H1 (cell line): Measurements from ENCODE around the gene RAB35. TPM values are rescaled to one million over a fixed set of nuclear protein-coding genes. Genes with fewer than 3 reads are reported as not detected.

Source experiments
- CTCF ChIA-PET: fragments of 300-600 bp; sonication (Branson Sonifier 250); formaldehyde crosslinking; loops from one replicate; lab custom pipeline; 2021; ENCODE audit not compliant: partially characterized antibody; lab: Charles Lee
- POLR2A ChIA-PET: fragments of 300-600 bp; sonication (Branson Sonifier 250); formaldehyde crosslinking; loops from one replicate; lab custom pipeline; 2021; ENCODE audit warnings: inconsistent platforms; ENCODE audit not compliant: partially characterized antibody; lab: Charles Lee
- DNase-seq, 2 experiments: peaks; one replicate each; pipeline versions ENCODE4 v3.0.0 to v3.0.0-alpha.2; 2010 to 2022; ENCODE audit warnings: low spot score in 2 of 2, low read depth in 1 of 2, mixed read lengths in 1 of 2
- FAIRE-seq: peaks from 2 replicates; lab custom pipeline; 2011; peaks lifted over from hg19 to GRCh38; lab: Jason Lieb, UNC
- H2AFZ ChIP-seq: 2 replicates; pipeline ENCODE4 v1.8.1; 2012; ENCODE audit warnings: low read length, inconsistent platforms
- H2AK5ac ChIP-seq: 2 replicates; pipeline ENCODE4 v1.6.1; 2013; ENCODE audit warnings: low read depth, low read length
- H2BK120ac ChIP-seq: replicated peaks from 2 replicates; pipeline ENCODE3; 2013; ENCODE audit warnings: low read depth, low read length, inconsistent platforms
- H2BK12ac ChIP-seq: 2 replicates; pipeline ENCODE4 v1.6.1; 2013; ENCODE audit warnings: low read depth, low read length
- H2BK15ac ChIP-seq: 2 replicates; pipeline ENCODE4 v1.6.1; 2013; ENCODE audit warnings: low read length
- H2BK20ac ChIP-seq: 2 replicates; pipeline ENCODE4 v1.6.1; 2013; ENCODE audit warnings: low read length
- H2BK5ac ChIP-seq: 2 replicates; pipeline ENCODE4 v1.6.1; 2013; ENCODE audit warnings: low read depth, low read length
- H3K14ac ChIP-seq: 2 replicates; pipeline ENCODE4 v1.6.1; 2013; ENCODE audit warnings: inconsistent platforms; ENCODE audit not compliant: insufficient read length
- H3K18ac ChIP-seq: 2 replicates; pipeline ENCODE4 v1.6.1; 2013; ENCODE audit warnings: low read length; ENCODE audit errors: extremely low read depth
- H3K23ac ChIP-seq: 2 replicates; pipeline ENCODE4 v1.6.1; 2013; ENCODE audit warnings: inconsistent platforms; ENCODE audit not compliant: insufficient read length
- H3K23me2 ChIP-seq: 2 replicates; pipeline ENCODE4 v1.6.1; 2013; ENCODE audit warnings: low read depth, low read length
- H3K27ac ChIP-seq: 2 replicates; pipeline ENCODE4 v1.6.1; 2011; ENCODE audit warnings: low read depth, low read length, inconsistent platforms
- H3K27me3 ChIP-seq, 4 experiments: replicated peaks in 1 of 4; 1 replicate in 1 of 4; 2 replicates in 3 of 4; pipeline versions ENCODE4 v1.6.1 to v1.8.1; 2011 to 2013; ENCODE audit warnings: low read length in 3 of 4, mild to moderate bottlenecking in 3 of 4, inconsistent platforms in 2 of 4, mixed read lengths in 2 of 4, moderate library complexity in 1 of 4; ENCODE audit not compliant: control insufficient read depth in 3 of 4, insufficient read depth in 3 of 4; ENCODE audit errors: extremely low read depth in 1 of 4
- H3K36me3 ChIP-seq, 4 experiments: 2 replicates each; pipeline versions ENCODE4 v1.6.1 to v1.8.1; 2011 to 2013; ENCODE audit warnings: mild to moderate bottlenecking in 4 of 4, low read length in 3 of 4, moderate library complexity in 2 of 4, control low read depth in 1 of 4, inconsistent platforms in 1 of 4; ENCODE audit not compliant: insufficient read depth in 4 of 4, control insufficient read depth in 2 of 4
- H3K4ac ChIP-seq: replicated peaks from 2 replicates; pipeline ENCODE3; 2013; ENCODE audit warnings: low read length, low read depth, mixed read lengths, inconsistent platforms; ENCODE audit not compliant: insufficient read length
- H3K4me1 ChIP-seq, 4 experiments: replicated peaks in 1 of 4; 1 replicate in 1 of 4; 2 replicates in 3 of 4; pipeline versions ENCODE4 v1.6.1 to v1.8.1; 2011 to 2013; ENCODE audit warnings: low read length in 3 of 4, inconsistent platforms in 2 of 4, mixed read lengths in 1 of 4; ENCODE audit not compliant: insufficient read depth in 4 of 4, control insufficient read depth in 3 of 4
- H3K4me2 ChIP-seq, 2 experiments: 2 replicates each; pipeline versions ENCODE4 v1.6.1 to v1.8.1; 2011 to 2013; ENCODE audit warnings: low read depth in 2 of 2, low read length in 2 of 2, control low read depth in 1 of 2, inconsistent platforms in 1 of 2, mild to moderate bottlenecking in 1 of 2; ENCODE audit not compliant: insufficient read depth in 1 of 2
- H3K4me3 ChIP-seq, 4 experiments: fragments of 200-600, 300-600 bp in 1 of 4; sonication (generic), shearing (Covaris generic), sonication (Bioruptor Twin) in 1 of 4; 2 replicates each; pipeline versions ENCODE4 v1.5.1 to v1.8.1; 2011 to 2016; ENCODE audit warnings: low read length in 4 of 4, low read depth in 3 of 4, control low read depth in 2 of 4, inconsistent platforms in 2 of 4, mild to moderate bottlenecking in 2 of 4, mixed read lengths in 1 of 4, moderate library complexity in 1 of 4; ENCODE audit not compliant: insufficient read depth in 2 of 4; ENCODE audit errors: extremely low read depth in 1 of 4
- H3K56ac ChIP-seq: replicated peaks from 2 replicates; pipeline ENCODE3; 2013; ENCODE audit warnings: low read depth, mild to moderate bottlenecking, mixed read lengths, low read length, inconsistent platforms; ENCODE audit not compliant: insufficient read length
- H3K79me1 ChIP-seq: 2 replicates; pipeline ENCODE4 v1.6.1; 2013; ENCODE audit warnings: low read depth, low read length, control low read depth
- H3K79me2 ChIP-seq, 2 experiments: 2 replicates each; pipeline versions ENCODE4 v1.6.1 to v1.8.1; 2012 to 2013; ENCODE audit warnings: low read length in 2 of 2, mild to moderate bottlenecking in 2 of 2, inconsistent platforms in 1 of 2; ENCODE audit not compliant: insufficient read depth in 2 of 2, control insufficient read depth in 1 of 2
- H3K9ac ChIP-seq, 4 experiments: replicated peaks in 1 of 4; 1 replicate in 1 of 4; 2 replicates in 3 of 4; pipeline versions ENCODE4 v1.6.1 to v1.8.1; 2011 to 2013; ENCODE audit warnings: low read depth in 3 of 4, low read length in 3 of 4, control low read depth in 2 of 4, mild to moderate bottlenecking in 2 of 4, moderate library complexity in 2 of 4, inconsistent platforms in 1 of 4; ENCODE audit errors: extremely low read depth in 1 of 4
- H3K9me3 ChIP-seq, 2 experiments: 2 replicates each; pipeline versions ENCODE4 v1.6.1 to v1.8.1; 2012 to 2013; ENCODE audit warnings: mild to moderate bottlenecking in 2 of 2, moderate library complexity in 2 of 2, control low read depth in 1 of 2, inconsistent platforms in 1 of 2, low read depth in 1 of 2, low read length in 1 of 2, mixed read lengths in 1 of 2; ENCODE audit not compliant: insufficient read depth in 2 of 2
- H4K20me1 ChIP-seq, 2 experiments: replicated peaks in 1 of 2; 2 replicates each; pipeline versions ENCODE3 to v1.8.1; 2011 to 2013; ENCODE audit warnings: inconsistent platforms in 2 of 2, low read length in 2 of 2, mild to moderate bottlenecking in 1 of 2; ENCODE audit not compliant: insufficient read depth in 2 of 2, control insufficient read depth in 1 of 2
- H4K5ac ChIP-seq: 2 replicates; pipeline ENCODE4 v1.6.1; 2013; ENCODE audit warnings: low read length, low read depth, mixed read lengths, inconsistent platforms; ENCODE audit not compliant: insufficient read length
- H4K8ac ChIP-seq: 2 replicates; pipeline ENCODE4 v1.8.0; 2013; ENCODE audit warnings: mild to moderate bottlenecking, moderate library complexity, low read length, inconsistent platforms; ENCODE audit not compliant: insufficient read depth; ENCODE audit errors: extremely low read depth
- H4K91ac ChIP-seq: replicated peaks from 2 replicates; pipeline ENCODE3; 2013; ENCODE audit warnings: low read length, mixed read lengths, inconsistent platforms; ENCODE audit not compliant: insufficient read length
- BCL11A ChIP-seq, 2 experiments: IDR thresholded peaks; one replicate each; pipeline ENCODE4 v1.6.1; 2011; ENCODE audit warnings: low read depth in 2 of 2, low read length in 2 of 2, mild to moderate bottlenecking in 2 of 2
- EP300 ChIP-seq, 2 experiments: IDR thresholded peaks; 1 replicate in 1 of 2; 2 replicates in 1 of 2; pipeline ENCODE4 v1.6.1; 2011 to 2012; ENCODE audit warnings: low read depth in 2 of 2, low read length in 2 of 2, mild to moderate bottlenecking in 2 of 2, borderline replicate concordance in 1 of 2, inconsistent platforms in 1 of 2, moderate library complexity in 1 of 2
- GTF2F1 ChIP-seq: IDR thresholded peaks from 2 replicates; pipeline ENCODE4 v1.6.1; 2012; ENCODE audit warnings: low read depth, low read length, improper control_type of control experiment, borderline replicate concordance
- KDM1A ChIP-seq: fragments of 200-600, 300-600 bp; sonication (generic); IDR thresholded peaks from 2 replicates; pipeline ENCODE4 v1.7.1; 2016; ENCODE audit warnings: mild to moderate bottlenecking, low read length, borderline replicate concordance
- KDM4A ChIP-seq: IDR thresholded peaks from one replicate; pipeline ENCODE4 v1.7.1; 2012; ENCODE audit warnings: low read depth, mild to moderate bottlenecking, moderate library complexity, low read length, inconsistent platforms; ENCODE audit not compliant: severe bottlenecking
- POU5F1 ChIP-seq: IDR thresholded peaks from 2 replicates; pipeline ENCODE4 v1.6.1; 2011; ENCODE audit warnings: low read depth, mild to moderate bottlenecking, low read length, moderate library complexity
- TAF1 ChIP-seq: IDR thresholded peaks from 2 replicates; pipeline ENCODE4 v1.6.1; 2011; ENCODE audit warnings: mild to moderate bottlenecking, low read depth, low read length
- YY1 ChIP-seq: IDR thresholded peaks from 2 replicates; pipeline ENCODE4 v1.6.1; 2011; ENCODE audit warnings: low read depth, mild to moderate bottlenecking, low read length
- ZNF274 ChIP-seq: IDR thresholded peaks from 2 replicates; pipeline ENCODE4 v1.7.0; 2012; ENCODE audit warnings: low read length, borderline replicate concordance; ENCODE audit errors: extremely low read depth
- WGBS, 2 experiments: shearing (Covaris generic) in 1 of 2; methylation state at CpG; one replicate each; pipeline versions ENCODE4 v1.1.6 to v1.1.7; 2013 to 2015; ENCODE audit warnings: low lambda C conversion rate in 2 of 2, mixed read lengths in 2 of 2, inconsistent platforms in 1 of 2, low coverage in 1 of 2, missing lambda C conversion rate in 1 of 2; ENCODE audit not compliant: insufficient replicate concordance in 2 of 2, insufficient coverage in 1 of 2, insufficient read length in 1 of 2; ENCODE audit errors: extremely low coverage in 1 of 2, missing lambda C conversion rate in 1 of 2; 5-methylcytosine and 5-hydroxymethylcytosine counted together
- polyA plus RNA-seq, 7 experiments: library from polyadenylated mRNA; depleted of rRNA in 3 of 7; stranded (reverse) in 5 of 7; unstranded in 2 of 7; fragments of >200 nt in 5 of 7; fragments of 200-250 nt in 2 of 7; gene quantifications; 1 replicate in 5 of 7; 2 replicates in 1 of 7; 4 replicates in 1 of 7; pipeline versions ENCODE4 v1.2.1 to v1.2.3, GENCODE V29; 2011 to 2013; ENCODE audit warnings: missing spikeins in 2 of 7, mixed read lengths in 2 of 7
- total RNA-seq: library from RNA; stranded (reverse); fragmentation: NEBNext Ultra II Directional; extraction: Animal tissue kit (Norgen Biotek cat#: 25700); gene quantifications from 2 replicates; pipeline ENCODE4 v1.2.1, GENCODE V29; 2021

RAB35 gene
- total and polyA plus RNA-seq, 2 of the 8 experiments (the other 6 are each of a cell fraction or from before 2014, with no cell fraction given): 33.4 to 39.0 TPM

GRCh38 chr12:120138366-120138765 lies 21.8 kb upstream of the RAB35 start:
- Histone ChIP-seq H3K79me2 (no peaks in the 10 kb centered on the region), H3K27ac (no peak overlapping the region), H3K18ac (no peak overlapping the region), H2BK20ac (no peak overlapping the region), H3K27me3 (no peaks in the 10 kb centered on the region), H2BK5ac (no peak overlapping the region; the same call in 1 of the 2 replicates), H2BK15ac (no peak overlapping the region), H3K9me3 (no peaks in the 10 kb centered on the region), H4K91ac (no peak overlapping the region), H3K4me2 (no peak overlapping the region), H3K4me1 (no peaks in the 10 kb centered on the region; a peak in 1 of 7 replicates), H2BK12ac (no peak overlapping the region), H3K9ac (no peak overlapping the region), H4K5ac (no peak overlapping the region), H3K14ac (no peak overlapping the region), H2AK5ac (no peak overlapping the region), H3K36me3 (peaks cover 69 to 89% (median 83%) of the 10 kb centered on the region in 4 experiments), H2BK120ac (no peak overlapping the region), H4K20me1 (peaks cover 0 to 12% of the 10 kb centered on the region in 2 experiments), H3K79me1 (no peaks in the 10 kb centered on the region; the same call in none of the 2 replicates), H2AFZ (no peak overlapping the region), H3K4ac (no peak overlapping the region), H3K23me2 (no peaks in the 10 kb centered on the region), H3K23ac (no peak overlapping the region), H4K8ac (no peak overlapping the region; the same call in 1 of the 2 replicates), H3K4me3 (no peak overlapping the region), H3K56ac (no peak overlapping the region)
- DNase-seq (no peak), FAIRE-seq (no peak)
- WGBS, 2 experiments: 89% methylated on average over 9 of the region's 9 CpGs; no CpG with 5 or more reads in 1 of the 2 experiments
- ChIA-PET POLR2A (interaction anchor here (0.9 to 1.3 kb wide), 6 partner anchors 11 to 58 kb away, joined by 3 read pairs; no protein-coding TSS in a partner anchor), CTCF (interaction anchor here (0.6 kb wide), 1 partner anchor 1505 kb away, joined by 3 read pairs; no protein-coding TSS in a partner anchor)
- TF ChIP-seq YY1 (no peak), GTF2F1 (no peak), EP300 (IDR thresholded peaks at IDR 0.05; ENCODE audit: borderline replicate concordance in 1 of 2, low read depth in 2 of 2, low read length in 2 of 2) (no peak), TAF1 (no peak), BCL11A (IDR thresholded peaks at IDR 0.05; ENCODE audit: low read depth in 2 of 2, low read length in 2 of 2) (no peak), KDM4A (no peak), POU5F1 (no peak), ZNF274 (no peak), KDM1A (no peak)
